Measurements from ENCODE around the gene FMNL2. TPM values are rescaled to one million over a fixed set of nuclear protein-coding genes. Genes with fewer than 3 reads are reported as not detected.
"Not testable (repeated sequence)": the region's sequence is repeated elsewhere in the genome, so short reads cannot be mapped to it uniquely, and the experiment has no call there.

The FMNL2 gene
- polyA plus RNA-seq, 3 donors: 0.28 to 3.2 (median 0.71) TPM

DNA sequence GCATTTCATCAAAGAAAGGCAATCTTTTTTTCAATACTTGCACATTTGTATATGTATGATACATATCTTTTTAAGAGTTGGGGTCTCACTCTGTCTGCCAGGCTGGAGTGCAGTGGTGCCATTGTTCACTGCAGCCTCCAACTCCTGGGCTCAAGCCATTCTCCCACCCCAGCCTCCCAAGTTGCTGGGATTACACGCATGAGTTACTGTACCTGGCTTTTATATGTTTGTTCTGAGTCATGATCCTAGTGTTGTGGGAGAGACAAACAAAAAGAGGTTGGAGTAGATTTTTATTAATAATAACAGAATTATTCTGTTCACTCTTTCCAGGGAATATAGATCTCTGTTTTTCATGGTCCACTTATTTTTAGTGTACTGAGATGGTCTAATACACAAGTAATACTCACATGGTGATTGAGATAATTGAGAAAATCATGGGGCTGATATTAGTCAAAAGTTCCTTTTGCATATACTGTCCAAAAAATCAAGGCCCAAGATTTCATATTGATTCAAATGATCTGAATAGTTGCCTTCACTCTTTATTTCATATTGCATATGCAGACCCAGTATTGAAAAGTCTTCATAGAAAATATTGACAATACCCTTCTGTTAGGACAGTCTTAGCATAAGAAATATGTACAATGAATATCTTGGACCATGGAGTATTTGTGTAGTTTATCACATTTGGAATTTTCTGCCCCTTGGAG, 138.3 kb downstream of the FMNL2 start:
- Mint-ChIP-seq H3K4me1 (peaks cover 21% of the 10 kb centered on the region), H3K9me3 (no peaks in the 10 kb centered on the region), H3K27ac (no peak overlapping the region), H3K27me3 (ENCODE audit: low read depth in 3 of 3) (peaks cover 0 to 2% (median 0%) of the 10 kb centered on the region in 3 donors), H3K36me3 (no peaks in the 10 kb centered on the region), H3K4me3 (no peak overlapping the region)
- Histone ChIP-seq H2AFZ (ENCODE audit: insufficient read depth, low read depth, low read length, poor library complexity, severe bottlenecking) (no peak overlapping the region), H3K27ac (ENCODE audit: low read depth in 1 of 2, low read length in 2 of 2) (no peak overlapping the region), H3K9ac (ENCODE audit: insufficient read depth, low read length, poor library complexity, severe bottlenecking) (no peak overlapping the region), H3K27me3 (ENCODE audit: control insufficient read depth in 2 of 2, insufficient read depth in 2 of 2, low read length in 2 of 2) (no peaks in the 10 kb centered on the region), H3K4me3 (replicated peaks in 1 of 3; ENCODE audit: low read depth in 2 of 3, low read length in 3 of 3) (no peak overlapping the region), H3K4me2 (replicated peaks; ENCODE audit: extremely low read depth, low read length, poor library complexity, severe bottlenecking) (no peak overlapping the region), H3K79me2 (ENCODE audit: insufficient read depth, low read length) (no peaks in the 10 kb centered on the region), H4K20me1 (ENCODE audit: insufficient read depth, low read length) (no peaks in the 10 kb centered on the region), H3K9me3 (replicated peaks in 1 of 2; ENCODE audit: control insufficient read depth in 1 of 2, insufficient read depth in 1 of 2, low read length in 2 of 2) (no peaks in the 10 kb centered on the region), H3K36me3 (replicated peaks in 1 of 2; ENCODE audit: control insufficient read depth in 1 of 2, insufficient read depth in 2 of 2, low read length in 2 of 2) (no peaks in the 10 kb centered on the region), H3K4me1 (ENCODE audit: control insufficient read depth in 1 of 2, insufficient read depth in 2 of 2, low read length in 2 of 2) (peaks cover 12 to 20% of the 10 kb centered on the region in 2 donors)
- DNase-seq: no peak
- WGBS (ENCODE audit: insufficient coverage): no CpG with 5 or more reads among the region's 1 CpG
- TF ChIP-seq, protein P1, sequence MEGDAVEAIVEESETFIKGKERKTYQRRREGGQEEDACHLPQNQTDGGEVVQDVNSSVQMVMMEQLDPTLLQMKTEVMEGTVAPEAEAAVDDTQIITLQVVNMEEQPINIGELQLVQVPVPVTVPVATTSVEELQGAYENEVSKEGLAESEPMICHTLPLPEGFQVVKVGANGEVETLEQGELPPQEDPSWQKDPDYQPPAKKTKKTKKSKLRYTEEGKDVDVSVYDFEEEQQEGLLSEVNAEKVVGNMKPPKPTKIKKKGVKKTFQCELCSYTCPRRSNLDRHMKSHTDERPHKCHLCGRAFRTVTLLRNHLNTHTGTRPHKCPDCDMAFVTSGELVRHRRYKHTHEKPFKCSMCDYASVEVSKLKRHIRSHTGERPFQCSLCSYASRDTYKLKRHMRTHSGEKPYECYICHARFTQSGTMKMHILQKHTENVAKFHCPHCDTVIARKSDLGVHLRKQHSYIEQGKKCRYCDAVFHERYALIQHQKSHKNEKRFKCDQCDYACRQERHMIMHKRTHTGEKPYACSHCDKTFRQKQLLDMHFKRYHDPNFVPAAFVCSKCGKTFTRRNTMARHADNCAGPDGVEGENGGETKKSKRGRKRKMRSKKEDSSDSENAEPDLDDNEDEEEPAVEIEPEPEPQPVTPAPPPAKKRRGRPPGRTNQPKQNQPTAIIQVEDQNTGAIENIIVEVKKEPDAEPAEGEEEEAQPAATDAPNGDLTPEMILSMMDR (IDR thresholded peaks at IDR 0.05): no peak
- intact Hi-C loops (cut with micrococcal nuclease): no loop called here

DNA sequence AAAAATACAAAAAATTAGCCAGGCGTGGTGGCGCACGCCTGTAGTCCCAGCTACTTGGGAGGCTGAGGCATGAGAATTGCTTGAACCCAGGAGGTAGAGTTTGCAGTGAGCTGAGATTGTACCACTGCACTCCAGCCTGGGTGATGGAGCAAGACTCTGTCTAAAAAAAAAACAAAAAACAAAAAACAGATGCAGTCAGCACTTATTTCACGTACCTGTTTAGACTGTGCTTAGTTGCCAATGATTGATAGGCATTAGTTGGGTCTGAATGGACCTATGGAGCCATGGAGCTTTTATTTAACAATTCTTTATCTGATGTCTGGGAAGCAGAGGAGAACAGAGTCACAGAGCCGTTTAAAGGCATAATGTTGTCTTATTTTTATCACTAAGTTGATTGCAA, 139.5 kb downstream of the FMNL2 start:
- H3K27me3 Mint-ChIP-seq (ENCODE audit: low read depth in 3 of 3); H3K79me2 ChIP-seq (ENCODE audit: insufficient read depth, low read length); H3K9ac ChIP-seq (ENCODE audit: insufficient read depth, low read length, poor library complexity, severe bottlenecking); H4K20me1 ChIP-seq (ENCODE audit: insufficient read depth, low read length); H3K9me3 Mint-ChIP-seq; H3K36me3 Mint-ChIP-seq; H3K9me3 ChIP-seq (replicated peaks in 1 of 2; ENCODE audit: control insufficient read depth in 1 of 2, insufficient read depth in 1 of 2, low read length in 2 of 2); H3K36me3 ChIP-seq (replicated peaks in 1 of 2; ENCODE audit: control insufficient read depth in 1 of 2, insufficient read depth in 2 of 2, low read length in 2 of 2); H2AFZ ChIP-seq (ENCODE audit: insufficient read depth, low read depth, low read length, poor library complexity, severe bottlenecking); H3K4me1 ChIP-seq (ENCODE audit: control insufficient read depth in 1 of 2, insufficient read depth in 2 of 2, low read length in 2 of 2); H3K27ac ChIP-seq (ENCODE audit: low read depth in 1 of 2, low read length in 2 of 2); H3K4me3 Mint-ChIP-seq; DNase-seq; H3K4me1 Mint-ChIP-seq; H3K4me2 ChIP-seq (replicated peaks; ENCODE audit: extremely low read depth, low read length, poor library complexity, severe bottlenecking); H3K27me3 ChIP-seq (ENCODE audit: control insufficient read depth in 2 of 2, insufficient read depth in 2 of 2, low read length in 2 of 2); intact Hi-C loops (cut with micrococcal nuclease); H3K27ac Mint-ChIP-seq; H3K4me3 ChIP-seq (replicated peaks in 1 of 3; ENCODE audit: low read depth in 2 of 3, low read length in 3 of 3): not testable (repeated sequence)
- no CpG with 5 or more reads among the region's 5 CpGs for WGBS (ENCODE audit: insufficient coverage)
